ENCODE results near the gene NKAIN2. TPM values are rescaled to one million over a fixed set of nuclear protein-coding genes. Genes with fewer than 3 reads are reported as not detected.
"Not testable (repeated sequence)": the region's sequence is repeated elsewhere in the genome, so short reads cannot be mapped to it uniquely, and the experiment has no call there.

The NKAIN2 gene
- total RNA-seq, 1 experiment from 2014 or later, result not detected

DNA sequence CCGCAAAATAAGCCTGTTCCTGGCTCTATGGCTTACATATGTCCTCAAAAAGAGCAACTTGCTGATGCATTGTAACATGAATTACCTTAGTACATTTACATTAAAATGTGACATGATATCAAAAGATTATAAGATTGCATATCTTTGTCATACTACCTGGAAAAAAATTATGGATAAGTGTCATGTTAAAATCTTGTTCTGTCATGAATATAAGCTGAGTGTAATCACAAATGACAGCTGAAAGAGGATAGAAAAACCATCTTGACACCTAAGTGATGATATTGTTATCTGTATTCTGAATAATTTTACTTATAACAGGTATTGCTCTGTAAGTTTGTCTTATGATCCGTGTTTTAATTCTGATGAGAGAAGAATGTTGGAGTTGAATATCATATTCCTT, 655.6 kb downstream of the NKAIN2 start:
- no peak overlapping the region for H3K4me3 Mint-ChIP-seq (ENCODE audit: low read depth, unreplicated experiment)
- BruUV-seq (replicated peaks), result no TSS peak
- CTCF ChIA-PET, result no interaction called here
- no peaks in the 10 kb centered on the region for H3K27me3 Mint-ChIP-seq (ENCODE audit: unreplicated experiment)
- TF ChIP-seq, protein P1, sequence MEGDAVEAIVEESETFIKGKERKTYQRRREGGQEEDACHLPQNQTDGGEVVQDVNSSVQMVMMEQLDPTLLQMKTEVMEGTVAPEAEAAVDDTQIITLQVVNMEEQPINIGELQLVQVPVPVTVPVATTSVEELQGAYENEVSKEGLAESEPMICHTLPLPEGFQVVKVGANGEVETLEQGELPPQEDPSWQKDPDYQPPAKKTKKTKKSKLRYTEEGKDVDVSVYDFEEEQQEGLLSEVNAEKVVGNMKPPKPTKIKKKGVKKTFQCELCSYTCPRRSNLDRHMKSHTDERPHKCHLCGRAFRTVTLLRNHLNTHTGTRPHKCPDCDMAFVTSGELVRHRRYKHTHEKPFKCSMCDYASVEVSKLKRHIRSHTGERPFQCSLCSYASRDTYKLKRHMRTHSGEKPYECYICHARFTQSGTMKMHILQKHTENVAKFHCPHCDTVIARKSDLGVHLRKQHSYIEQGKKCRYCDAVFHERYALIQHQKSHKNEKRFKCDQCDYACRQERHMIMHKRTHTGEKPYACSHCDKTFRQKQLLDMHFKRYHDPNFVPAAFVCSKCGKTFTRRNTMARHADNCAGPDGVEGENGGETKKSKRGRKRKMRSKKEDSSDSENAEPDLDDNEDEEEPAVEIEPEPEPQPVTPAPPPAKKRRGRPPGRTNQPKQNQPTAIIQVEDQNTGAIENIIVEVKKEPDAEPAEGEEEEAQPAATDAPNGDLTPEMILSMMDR (IDR thresholded peaks at IDR 0.05; ENCODE audit: unreplicated experiment), result no peak
- no peak for DNase-seq
- no peak overlapping the region for H3K27ac Mint-ChIP-seq (ENCODE audit: unreplicated experiment)
- intact Hi-C loops (cut with micrococcal nuclease; ENCODE audit: unreplicated experiment), result no loop called here
- H3K4me1 Mint-ChIP-seq (ENCODE audit: low read depth, unreplicated experiment), result no peaks in the 10 kb centered on the region
- no peaks in the 10 kb centered on the region for H3K9me3 Mint-ChIP-seq (ENCODE audit: low read depth, unreplicated experiment)
- H3K36me3 Mint-ChIP-seq (ENCODE audit: insufficient read depth, unreplicated experiment), result no peaks in the 10 kb centered on the region

DNA sequence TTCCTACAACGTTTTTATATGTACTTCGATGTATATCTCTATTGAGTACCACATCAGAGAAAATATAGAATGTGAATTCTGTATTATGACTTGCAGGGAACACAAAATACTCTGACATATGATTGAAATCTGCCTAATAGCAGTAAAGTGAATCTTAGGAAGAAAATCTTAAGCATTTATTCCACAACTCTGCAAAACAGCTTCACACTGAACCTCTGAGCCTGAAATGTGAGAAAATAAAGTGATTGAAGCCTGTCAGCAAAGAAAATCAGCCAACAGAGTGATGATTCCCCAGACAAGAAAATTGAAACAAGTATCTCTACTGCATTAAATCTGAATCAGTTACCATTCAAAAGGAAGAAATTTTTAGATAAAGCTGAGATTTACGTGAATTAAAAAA, 659.1 kb downstream of the NKAIN2 start:
- no peak overlapping the region for H3K27ac Mint-ChIP-seq (ENCODE audit: unreplicated experiment)
- CTCF ChIA-PET, result no interaction called here
- DNase-seq, result no peak
- TF ChIP-seq, protein P1 (IDR thresholded peaks at IDR 0.05; ENCODE audit: unreplicated experiment), result no peak
- no peaks in the 10 kb centered on the region for H3K9me3 Mint-ChIP-seq (ENCODE audit: low read depth, unreplicated experiment)
- intact Hi-C loops (cut with micrococcal nuclease; ENCODE audit: unreplicated experiment), result no loop called here
- H3K27me3 Mint-ChIP-seq (ENCODE audit: unreplicated experiment), result no peaks in the 10 kb centered on the region
- H3K36me3 Mint-ChIP-seq (ENCODE audit: insufficient read depth, unreplicated experiment), result no peaks in the 10 kb centered on the region
- peaks cover 8% of the 10 kb centered on the region for H3K4me1 Mint-ChIP-seq (ENCODE audit: low read depth, unreplicated experiment)
- BruUV-seq (replicated peaks), result no TSS peak
- no peak overlapping the region for H3K4me3 Mint-ChIP-seq (ENCODE audit: low read depth, unreplicated experiment)

DNA sequence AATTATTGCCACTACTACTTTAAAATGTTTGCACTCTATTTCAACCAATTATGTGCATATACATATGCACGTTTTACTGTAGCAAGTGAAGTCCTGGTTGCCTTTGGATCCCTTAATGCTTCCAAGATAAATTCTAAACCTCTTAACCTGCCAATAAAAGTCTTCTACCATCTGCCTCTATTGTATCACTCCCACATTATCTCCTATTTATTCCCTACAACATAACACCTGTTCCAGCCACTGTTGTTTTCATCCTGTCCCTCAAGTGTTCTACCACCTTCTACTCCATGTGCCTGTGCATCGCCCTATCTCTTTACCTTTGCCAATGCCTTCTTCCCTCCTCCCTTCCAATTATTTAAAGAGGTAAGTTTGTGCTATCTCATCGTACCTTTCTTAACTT, 659.6 kb downstream of the NKAIN2 start:
- H3K9me3 Mint-ChIP-seq (ENCODE audit: low read depth, unreplicated experiment), result no peaks in the 10 kb centered on the region
- H3K4me3 Mint-ChIP-seq (ENCODE audit: low read depth, unreplicated experiment), result no peak overlapping the region
- no TSS peak for BruUV-seq (replicated peaks)
- CTCF ChIA-PET, result no interaction called here
- no peaks in the 10 kb centered on the region for H3K27me3 Mint-ChIP-seq (ENCODE audit: unreplicated experiment)
- intact Hi-C loops (cut with micrococcal nuclease; ENCODE audit: unreplicated experiment), result no loop called here
- H3K36me3 Mint-ChIP-seq (ENCODE audit: insufficient read depth, unreplicated experiment), result no peaks in the 10 kb centered on the region
- TF ChIP-seq, protein P1 (IDR thresholded peaks at IDR 0.05; ENCODE audit: unreplicated experiment), result no peak
- DNase-seq, result no peak
- peaks cover 8% of the 10 kb centered on the region for H3K4me1 Mint-ChIP-seq (ENCODE audit: low read depth, unreplicated experiment)
- no peak overlapping the region for H3K27ac Mint-ChIP-seq (ENCODE audit: unreplicated experiment)

DNA sequence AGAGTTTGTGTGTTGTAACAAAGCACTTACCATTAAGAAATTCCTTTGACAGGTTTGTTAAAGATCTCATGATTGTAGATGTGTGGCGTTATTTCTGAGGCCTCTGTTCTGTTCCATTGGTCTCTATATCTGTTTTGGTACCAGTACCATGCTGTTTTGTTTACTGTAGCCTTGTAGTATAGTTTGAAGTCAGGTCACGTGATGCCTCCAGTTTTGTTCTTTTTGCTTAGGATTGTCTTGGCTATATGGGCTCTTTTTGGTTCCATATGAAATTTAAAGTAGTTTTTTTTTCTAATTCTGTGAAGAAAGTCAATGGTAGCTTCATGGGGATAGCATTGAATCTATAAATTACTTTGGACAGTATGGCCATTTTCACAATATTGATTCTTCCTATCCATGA, 660.9 kb downstream of the NKAIN2 start:
- BruUV-seq (replicated peaks); H3K36me3 Mint-ChIP-seq (ENCODE audit: insufficient read depth, unreplicated experiment); CTCF ChIA-PET; H3K9me3 Mint-ChIP-seq (ENCODE audit: low read depth, unreplicated experiment); DNase-seq; H3K4me3 Mint-ChIP-seq (ENCODE audit: low read depth, unreplicated experiment); H3K27me3 Mint-ChIP-seq (ENCODE audit: unreplicated experiment); H3K4me1 Mint-ChIP-seq (ENCODE audit: low read depth, unreplicated experiment); H3K27ac Mint-ChIP-seq (ENCODE audit: unreplicated experiment); intact Hi-C loops (cut with micrococcal nuclease; ENCODE audit: unreplicated experiment): not testable (repeated sequence)

DNA sequence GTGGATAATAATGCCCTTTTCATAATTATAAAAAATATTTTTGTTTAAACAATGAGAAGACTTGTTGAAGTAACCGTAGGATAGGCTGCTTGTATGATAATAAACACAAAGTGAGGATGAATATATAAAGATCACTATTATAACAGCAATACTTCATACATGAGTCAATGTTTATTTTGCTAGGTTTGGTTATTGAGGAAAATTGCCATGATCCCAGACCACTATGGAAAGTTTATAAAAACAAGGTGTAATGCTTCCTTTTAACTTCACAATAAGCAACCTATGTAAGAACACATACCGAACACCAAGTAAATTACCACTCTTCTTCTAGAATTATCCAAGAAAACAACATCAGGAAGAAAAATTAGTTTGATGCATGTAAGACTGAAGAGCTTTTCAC, 663.3 kb downstream of the NKAIN2 start:
- no peak for DNase-seq
- BruUV-seq (replicated peaks), result no TSS peak
- Mint-ChIP-seq H3K4me3 (ENCODE audit: low read depth, unreplicated experiment) (no peak overlapping the region), H3K27ac (ENCODE audit: unreplicated experiment) (no peak overlapping the region), H3K36me3 (ENCODE audit: insufficient read depth, unreplicated experiment) (no peaks in the 10 kb centered on the region), H3K4me1 (ENCODE audit: low read depth, unreplicated experiment) (peaks cover 8% of the 10 kb centered on the region), H3K9me3 (ENCODE audit: low read depth, unreplicated experiment) (no peaks in the 10 kb centered on the region), H3K27me3 (ENCODE audit: unreplicated experiment) (no peaks in the 10 kb centered on the region)
- intact Hi-C loops (cut with micrococcal nuclease; ENCODE audit: unreplicated experiment), result no loop called here
- CTCF ChIA-PET, result no interaction called here
- TF ChIP-seq, protein P1 (IDR thresholded peaks at IDR 0.05; ENCODE audit: unreplicated experiment), result no peak

Data from Calu3 (cell line).